ENCODE measurements around the gene SIM2.

SIM2 gene

DNA sequence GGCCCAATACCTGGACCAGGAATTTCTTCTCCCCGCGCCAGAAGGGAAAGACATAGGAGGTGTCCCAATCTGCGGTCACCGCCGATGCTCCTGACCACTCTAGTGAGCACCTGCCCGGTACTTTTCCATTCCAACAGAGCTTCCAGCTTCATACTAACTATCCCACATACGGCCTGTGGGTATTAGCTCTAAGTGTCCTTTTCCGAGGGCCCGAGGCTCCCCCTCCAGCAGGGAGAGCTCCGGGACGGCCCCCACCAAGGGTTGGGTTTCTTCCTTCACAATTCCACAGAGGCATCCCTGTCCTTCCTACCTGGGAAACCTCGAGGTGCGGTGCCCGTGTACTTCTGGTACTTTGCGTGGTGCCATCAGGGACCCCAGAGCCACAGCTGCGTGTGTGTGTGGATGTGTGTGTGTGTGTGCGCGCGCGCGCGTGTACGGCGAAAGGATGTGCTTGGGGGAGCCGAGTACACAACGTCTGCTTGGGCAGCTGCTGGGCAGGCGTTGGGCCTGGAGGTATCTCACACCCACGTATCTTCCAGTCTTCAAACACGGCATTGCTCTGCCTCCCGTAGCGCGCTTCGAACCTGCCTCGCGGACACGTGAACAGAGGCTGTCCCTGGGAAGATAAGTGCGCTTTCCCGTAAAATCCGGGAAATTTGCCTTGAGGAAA, 2.4 kb upstream of the SIM2 start:
- no peak overlapping the region for H3K27ac ChIP-seq
- TF ChIP-seq, protein P1, sequence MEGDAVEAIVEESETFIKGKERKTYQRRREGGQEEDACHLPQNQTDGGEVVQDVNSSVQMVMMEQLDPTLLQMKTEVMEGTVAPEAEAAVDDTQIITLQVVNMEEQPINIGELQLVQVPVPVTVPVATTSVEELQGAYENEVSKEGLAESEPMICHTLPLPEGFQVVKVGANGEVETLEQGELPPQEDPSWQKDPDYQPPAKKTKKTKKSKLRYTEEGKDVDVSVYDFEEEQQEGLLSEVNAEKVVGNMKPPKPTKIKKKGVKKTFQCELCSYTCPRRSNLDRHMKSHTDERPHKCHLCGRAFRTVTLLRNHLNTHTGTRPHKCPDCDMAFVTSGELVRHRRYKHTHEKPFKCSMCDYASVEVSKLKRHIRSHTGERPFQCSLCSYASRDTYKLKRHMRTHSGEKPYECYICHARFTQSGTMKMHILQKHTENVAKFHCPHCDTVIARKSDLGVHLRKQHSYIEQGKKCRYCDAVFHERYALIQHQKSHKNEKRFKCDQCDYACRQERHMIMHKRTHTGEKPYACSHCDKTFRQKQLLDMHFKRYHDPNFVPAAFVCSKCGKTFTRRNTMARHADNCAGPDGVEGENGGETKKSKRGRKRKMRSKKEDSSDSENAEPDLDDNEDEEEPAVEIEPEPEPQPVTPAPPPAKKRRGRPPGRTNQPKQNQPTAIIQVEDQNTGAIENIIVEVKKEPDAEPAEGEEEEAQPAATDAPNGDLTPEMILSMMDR (IDR thresholded peaks at IDR 0.05) = no peak
- no peak for TF ChIP-seq ZFX (IDR thresholded peaks at IDR 0.05; ENCODE audit: borderline replicate concordance)

DNA sequence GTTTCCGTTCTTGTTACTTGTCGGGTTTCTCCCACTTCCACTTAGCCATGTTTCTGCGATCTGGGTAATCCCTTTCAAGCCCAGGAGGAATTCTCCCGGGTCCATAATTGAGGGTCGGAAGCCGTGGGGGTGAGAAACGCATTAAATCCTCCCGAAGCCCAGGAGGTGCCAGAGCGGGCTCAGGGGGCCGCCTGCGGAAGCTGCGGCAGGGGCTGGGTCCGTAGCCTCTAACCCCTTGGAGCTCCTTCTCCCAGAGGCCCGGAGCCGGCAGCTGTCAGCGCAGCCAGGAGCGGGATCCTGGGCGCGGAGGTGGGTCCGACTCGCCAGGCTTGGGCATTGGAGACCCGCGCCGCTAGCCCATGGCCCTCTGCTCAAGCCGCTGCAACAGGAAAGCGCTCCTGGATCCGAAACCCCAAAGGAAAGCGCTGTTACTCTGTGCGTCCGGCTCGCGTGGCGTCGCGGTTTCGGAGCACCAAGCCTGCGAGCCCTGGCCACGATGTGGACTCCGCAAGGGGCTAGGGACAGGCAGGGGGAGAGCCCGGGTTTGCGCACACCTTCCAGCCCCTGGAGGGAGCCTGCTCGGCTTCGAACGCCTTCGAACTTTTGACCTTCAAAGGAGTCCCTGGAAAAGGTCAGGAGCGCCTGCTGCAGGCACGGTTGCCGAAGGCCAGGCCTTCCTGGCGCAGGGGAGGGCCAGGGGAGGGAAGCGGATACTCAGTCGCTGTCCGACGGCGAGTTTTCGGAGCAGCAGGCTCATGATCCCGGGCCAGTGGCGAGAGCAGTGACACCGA, 1.7 kb upstream of the SIM2 start:
- TF ChIP-seq ZFX (IDR thresholded peaks at IDR 0.05; ENCODE audit: borderline replicate concordance) = no peak
- TF ChIP-seq, protein P1 (IDR thresholded peaks at IDR 0.05) = no peak
- no peak overlapping the region for H3K27ac ChIP-seq

DNA sequence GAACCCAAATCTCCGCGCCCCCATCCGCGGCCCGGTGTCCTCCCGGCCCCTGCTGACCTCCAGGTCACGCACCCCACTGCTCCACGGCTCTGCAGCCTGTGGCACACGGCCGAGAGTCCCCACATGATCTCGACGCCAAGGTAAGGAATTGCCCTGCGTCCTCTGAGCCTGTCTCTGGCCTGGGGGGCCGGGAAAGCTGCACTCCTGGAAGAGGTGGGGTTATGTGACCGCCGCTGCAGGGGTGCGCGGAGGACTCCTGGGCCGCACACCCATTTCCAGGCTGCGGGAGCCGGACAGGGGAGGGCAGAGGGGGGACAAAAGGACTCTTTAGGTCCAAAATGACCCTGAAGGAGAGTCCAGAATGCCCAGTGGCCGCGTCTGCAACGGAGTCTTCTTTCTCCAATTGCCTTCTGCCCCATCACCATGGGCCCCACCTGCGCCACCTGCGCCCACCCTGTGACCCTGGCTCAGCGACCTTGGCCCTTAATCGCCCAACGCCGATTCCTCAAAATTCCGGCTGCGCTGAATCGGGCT, 997 bp upstream of the SIM2 start:
- no peak for TF ChIP-seq ZFX (IDR thresholded peaks at IDR 0.05; ENCODE audit: borderline replicate concordance)
- TF ChIP-seq, protein P1 (IDR thresholded peaks at IDR 0.05) = no peak
- no peak overlapping the region for H3K27ac ChIP-seq

DNA sequence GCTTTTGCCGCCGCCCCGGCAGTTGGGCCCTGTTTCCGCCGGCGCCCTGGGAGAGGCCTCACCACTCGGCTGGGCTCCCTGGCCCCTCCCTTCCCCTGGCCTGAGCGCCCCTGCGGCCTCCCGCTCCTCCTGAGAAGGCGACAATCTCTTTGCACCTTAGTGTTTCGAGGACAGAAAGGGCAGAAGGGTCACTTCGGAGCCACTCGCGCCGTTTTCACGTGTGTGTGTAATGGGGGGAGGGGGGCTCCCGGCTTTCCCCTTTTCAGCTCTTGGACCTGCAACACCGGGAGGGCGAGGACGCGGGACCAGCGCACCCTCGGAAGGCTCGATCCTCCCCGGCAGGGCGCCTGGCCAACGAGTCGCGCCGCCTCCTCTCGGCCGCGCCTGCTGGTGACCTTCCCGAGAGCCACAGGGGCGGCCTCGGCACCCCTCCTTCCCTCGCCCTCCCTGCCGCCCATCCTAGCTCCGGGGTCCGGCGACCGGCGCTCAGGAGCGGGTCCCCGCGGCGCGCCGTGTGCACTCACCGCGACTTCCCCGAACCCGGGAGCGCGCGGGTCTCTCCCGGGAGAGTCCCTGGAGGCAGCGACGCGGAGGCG, 432 bp upstream of the SIM2 start:
- no peak for TF ChIP-seq ZFX (IDR thresholded peaks at IDR 0.05; ENCODE audit: borderline replicate concordance)
- TF ChIP-seq, protein P1 (IDR thresholded peaks at IDR 0.05) = no peak
- peak overlapping the region; percentile 63 for H3K27ac ChIP-seq

DNA sequence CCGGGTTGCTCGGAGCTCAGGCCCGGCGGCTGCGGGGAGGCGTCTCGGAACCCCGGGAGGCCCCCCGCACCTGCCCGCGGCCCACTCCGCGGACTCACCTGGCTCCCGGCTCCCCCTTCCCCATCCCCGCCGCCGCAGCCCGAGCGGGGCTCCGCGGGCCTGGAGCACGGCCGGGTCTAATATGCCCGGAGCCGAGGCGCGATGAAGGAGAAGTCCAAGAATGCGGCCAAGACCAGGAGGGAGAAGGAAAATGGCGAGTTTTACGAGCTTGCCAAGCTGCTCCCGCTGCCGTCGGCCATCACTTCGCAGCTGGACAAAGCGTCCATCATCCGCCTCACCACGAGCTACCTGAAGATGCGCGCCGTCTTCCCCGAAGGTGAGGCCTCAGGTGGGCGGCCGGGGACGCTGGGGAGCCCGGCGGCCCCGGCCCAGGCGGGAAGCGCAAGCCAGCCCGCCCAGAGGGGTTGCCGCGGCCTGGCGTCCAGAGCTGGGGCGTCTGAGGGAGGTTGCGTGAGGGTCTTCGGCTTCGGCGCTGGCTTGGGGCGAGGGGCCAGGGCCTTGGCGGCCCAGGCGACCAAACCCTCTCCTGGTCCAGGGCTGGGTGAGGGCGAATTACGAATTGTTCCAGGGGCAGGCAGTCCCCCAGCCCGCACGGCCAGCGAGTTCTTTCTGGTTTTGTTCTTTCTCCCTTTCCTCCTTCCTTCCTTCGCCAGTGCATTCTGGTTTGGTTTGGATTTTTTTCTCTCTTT, 805 bp downstream of the SIM2 start:
- H3K27ac ChIP-seq = peak overlapping the region; percentile 63
- no peak for TF ChIP-seq ZFX (IDR thresholded peaks at IDR 0.05; ENCODE audit: borderline replicate concordance)
- TF ChIP-seq, protein P1 (IDR thresholded peaks at IDR 0.05) = no peak

DNA sequence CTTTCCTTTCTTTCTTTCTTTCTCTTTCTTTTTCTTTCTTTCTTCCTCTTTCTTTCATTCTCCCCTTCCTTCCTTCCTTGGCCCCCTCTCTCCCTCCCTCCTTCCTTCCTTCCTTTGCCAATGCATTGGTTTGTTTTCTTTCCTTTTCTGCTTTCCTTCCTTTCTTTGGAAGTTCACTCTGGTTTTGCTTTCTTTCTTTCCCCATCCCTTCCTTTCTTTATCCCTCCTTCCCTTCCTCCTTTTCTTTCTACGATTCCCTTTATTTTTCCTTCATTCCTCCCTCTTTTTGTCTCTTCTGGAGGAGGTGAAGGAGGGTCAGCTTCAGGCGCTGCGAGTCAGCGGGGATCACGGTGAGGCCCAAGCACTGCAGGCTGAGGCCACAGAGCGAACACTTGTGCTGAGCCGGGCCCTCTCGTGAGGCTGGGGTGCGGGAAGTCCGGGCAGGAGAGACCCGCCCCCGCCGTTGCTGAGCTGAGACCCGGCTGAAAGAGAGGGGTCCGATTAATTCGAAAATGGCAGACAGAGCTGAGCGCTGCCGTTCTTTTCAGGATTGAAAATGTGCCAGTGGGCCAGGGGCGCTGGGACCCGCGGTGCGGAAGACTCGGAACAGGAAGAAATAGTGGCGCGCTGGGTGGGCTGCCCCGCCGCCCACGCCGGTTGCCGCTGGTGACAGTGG, 1.5 kb downstream of the SIM2 start:
- no peak overlapping the region for H3K27ac ChIP-seq
- TF ChIP-seq ZFX (IDR thresholded peaks at IDR 0.05; ENCODE audit: borderline replicate concordance) = no peak
- TF ChIP-seq, protein P1 (IDR thresholded peaks at IDR 0.05) = no peak
